D341Med (cell line): ENCODE data around the gene OR5J2.
"Not testable (repeated sequence)": the region's sequence is repeated elsewhere in the genome, so short reads cannot be mapped to it uniquely, and the experiment has no call there.

Experiments used
- DNase-seq: peaks from one replicate; pipeline ENCODE4 v3.0.0; 2012; ENCODE audit warnings: low spot score

The OR5J2 gene

DNA sequence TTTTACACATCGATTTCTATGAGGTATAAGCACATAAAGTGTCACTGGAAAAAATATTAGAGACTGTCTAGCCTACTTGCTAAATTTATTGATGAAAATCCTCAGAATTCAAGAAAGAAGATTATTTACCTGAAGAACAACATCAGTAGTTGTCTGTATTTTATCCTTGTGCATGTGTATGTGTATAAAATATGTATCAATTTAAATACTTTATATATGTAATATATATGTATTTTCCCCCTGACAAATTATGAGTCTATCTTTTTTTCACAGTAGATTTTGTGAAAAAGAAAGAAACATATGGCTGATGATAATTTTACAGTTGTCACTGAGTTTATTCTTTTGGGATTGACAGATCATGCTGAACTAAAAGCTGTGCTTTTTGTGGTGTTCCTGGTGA, at the start of gene OR5J2:
Gene OR5J2 (plus strand): TSS at position 301 of the 400 bp plus-strand sequence. CDS start 0 bp downstream, at position 301.
- no peak for DNase-seq

GRCh38 chr11:56140151-56140661, 36.2 kb upstream of the OR5J2 start, which contains the start of gene OR8J3:
Gene OR8J3 (minus strand): TSS chr11:56140201. CDS start chr11:56137718, 2,483 bp downstream.
- no peak for DNase-seq

GRCh38 chr11:56143681-56144080, 32.7 kb upstream of the OR5J2 start:
- DNase-seq = not testable (repeated sequence)

DNA sequence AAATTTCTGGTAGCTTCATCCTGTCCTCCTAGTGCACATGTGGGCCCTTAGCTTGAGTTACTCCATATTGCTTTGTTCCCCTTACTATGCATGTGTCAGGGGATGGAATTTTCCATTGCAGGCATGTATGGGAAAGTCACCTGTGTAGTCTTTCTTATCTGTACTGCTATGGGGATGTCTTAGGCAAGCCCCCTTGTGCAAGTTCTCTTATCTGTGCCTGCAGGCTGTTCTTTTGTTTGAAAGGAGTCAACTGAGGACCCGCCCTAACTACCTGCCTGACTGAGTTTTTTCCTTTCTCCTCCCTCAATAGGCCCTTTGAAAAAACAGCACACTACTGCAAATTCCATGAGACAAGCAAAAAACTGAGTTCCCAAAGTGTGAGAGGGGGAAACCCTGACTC, 25.0 kb upstream of the OR5J2 start:
- no peak for DNase-seq

- DNase-seq = no peak
These were observed 24.1 kb upstream of the OR5J2 start for GRCh38 chr11:56152333-56152732.

DNA sequence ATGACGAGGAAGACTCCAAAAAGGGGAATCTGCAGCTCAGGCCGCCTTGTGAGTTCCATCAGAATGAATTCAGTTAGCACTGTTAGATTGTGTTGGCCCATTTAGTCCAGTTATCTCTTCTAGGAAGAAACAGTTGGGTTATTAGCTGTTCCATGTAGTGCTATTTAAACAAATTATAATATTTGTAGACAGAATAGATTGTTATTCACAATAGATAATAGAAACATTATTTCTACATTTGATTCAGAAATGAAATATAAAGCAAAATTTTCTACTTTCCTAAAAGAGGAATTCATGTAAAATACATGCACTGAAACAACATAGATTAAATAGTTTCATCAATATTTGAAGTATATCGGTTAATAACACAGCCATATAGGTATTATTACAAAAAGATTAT, 16.2 kb upstream of the OR5J2 start, which contains the start of gene OR8K5:
Gene OR8K5 (minus strand): TSS at position 101 of the 400 bp plus-strand sequence. CDS start 0 bp downstream, at position 101.
- DNase-seq = no peak

GRCh38 chr11:56163804-56164203, 12.6 kb upstream of the OR5J2 start:
- DNase-seq = no peak

- DNase-seq = no peak
These were observed 4.1 kb upstream of the OR5J2 start for GRCh38 chr11:56172256-56172830.

DNA sequence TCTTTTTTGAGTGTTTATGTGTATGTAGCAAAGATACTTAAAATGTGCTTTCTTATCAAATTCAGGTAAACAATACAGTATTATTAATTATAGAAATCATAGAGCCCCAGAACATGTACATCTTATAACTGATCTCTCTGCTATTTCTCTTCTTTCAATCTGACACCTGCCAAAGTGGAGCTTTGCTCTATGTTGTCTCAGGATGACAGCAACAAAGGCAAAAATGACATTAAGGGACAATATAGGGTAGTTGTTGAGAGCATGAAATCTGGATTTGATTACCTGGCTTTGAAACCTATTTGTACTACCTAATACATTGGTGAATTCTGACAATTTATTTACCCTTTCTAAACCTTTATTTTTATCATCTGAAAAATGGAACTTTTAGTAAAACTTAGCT, 7.0 kb downstream of the OR5J2 start:
- no peak for DNase-seq

GRCh38 chr11:56188602-56189001, 12.2 kb downstream of the OR5J2 start:
- DNase-seq = no peak

DNA sequence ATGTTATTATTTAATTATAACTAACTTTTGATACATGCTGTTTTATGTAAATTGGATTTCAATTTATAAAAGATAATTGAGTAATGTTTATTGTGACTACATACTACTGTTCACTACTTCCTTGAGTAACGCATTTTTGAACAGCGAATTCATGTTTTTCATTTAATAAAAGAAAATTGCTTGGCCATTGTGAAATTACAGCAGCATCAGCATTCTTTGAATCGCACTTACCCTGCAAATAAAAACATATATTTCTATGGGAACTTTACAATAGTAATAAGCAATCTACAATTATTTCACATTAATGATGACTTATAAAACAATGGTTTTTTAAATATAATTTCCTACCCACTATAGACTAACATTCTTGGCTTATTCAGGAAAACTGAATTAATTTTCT, 20.3 kb downstream of the OR5J2 start:
- no peak for DNase-seq

DNA sequence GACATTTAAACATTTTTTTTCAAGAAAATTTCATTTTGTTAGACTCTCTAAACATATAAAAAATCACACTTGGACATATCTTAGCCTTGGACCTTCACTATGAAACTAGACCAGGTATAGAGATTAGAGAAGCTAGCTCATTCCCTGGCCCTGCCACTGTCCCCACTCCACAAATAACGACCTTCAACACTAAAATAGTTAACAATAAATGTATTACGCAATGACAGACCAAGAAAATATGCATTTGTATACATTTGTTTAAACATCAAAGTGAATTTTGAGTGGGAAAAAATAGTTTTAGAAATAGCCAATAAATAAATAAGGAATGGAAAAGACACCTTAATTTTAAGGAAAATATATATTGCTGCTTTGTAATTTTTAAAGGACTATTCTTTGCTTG, 20.9 kb downstream of the OR5J2 start:
- no peak for DNase-seq

GRCh38 chr11:56207790-56208189, 31.4 kb downstream of the OR5J2 start:
- DNase-seq = no peak

- DNase-seq = no peak
These were observed 38.1 kb downstream of the OR5J2 start for GRCh38 chr11:56214537-56214936.

DNA sequence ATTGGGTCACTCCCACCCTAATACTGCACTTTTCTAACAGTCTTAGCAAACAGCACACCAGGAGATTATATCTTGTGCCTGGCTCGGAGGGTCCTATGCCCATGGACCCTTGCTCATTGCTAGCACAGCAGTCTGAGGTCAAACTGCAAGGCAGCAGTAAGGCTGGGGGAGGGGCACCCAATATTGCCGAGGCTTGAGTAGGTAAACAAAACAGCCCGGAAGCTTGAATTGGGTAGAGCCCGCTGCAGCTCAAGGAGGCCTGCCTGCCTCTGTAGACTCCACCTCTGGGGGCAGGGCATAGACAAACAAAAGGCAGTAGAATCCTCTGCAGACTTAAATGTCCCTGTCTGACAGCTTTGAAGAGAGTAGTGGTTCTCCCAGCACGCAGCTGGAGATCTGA, 43.3 kb downstream of the OR5J2 start:
- not testable (repeated sequence) for DNase-seq
